Natural killer cell (primary cell): ENCODE results near the gene NOXA1. TPM values are rescaled to one million over a fixed set of nuclear protein-coding genes. Genes with fewer than 3 reads are reported as not detected.

Experiments used
- ATAC-seq, 3 donors: fragments of 150-1000 bp in 2 of 3; fragments of 200-7000 bp in 1 of 3; cut with Tn5 transposase; 1 replicate in 1 of 3; 2 replicates in 2 of 3; pipeline ENCODE4 v1.10.0; 2021; ENCODE audit warnings: mild to moderate bottlenecking in 2 of 3, moderate library complexity in 2 of 3
- DNase-seq, 2 donors: peaks; one replicate each; pipeline versions ENCODE4 v3.0.0 to v3.0.0-alpha.2; 2013 to 2021; ENCODE audit warnings: mixed read lengths in 1 of 2
- H3K27ac ChIP-seq: one replicate; pipeline ENCODE4 v1.5.1; 2013; ENCODE audit warnings: mild to moderate bottlenecking, low read length
- H3K27me3 ChIP-seq: one replicate; pipeline ENCODE4 v1.6.1; 2013; ENCODE audit warnings: low read length; ENCODE audit not compliant: control insufficient read depth, insufficient read depth
- H3K36me3 ChIP-seq: one replicate; pipeline ENCODE4 v1.6.1; 2013; ENCODE audit warnings: low read length; ENCODE audit not compliant: control insufficient read depth, insufficient read depth
- H3K4me1 ChIP-seq: one replicate; pipeline ENCODE4 v1.6.1; 2013; ENCODE audit warnings: low read length; ENCODE audit not compliant: control insufficient read depth, insufficient read depth
- H3K4me3 ChIP-seq: one replicate; pipeline ENCODE4 v1.5.1; 2013; ENCODE audit warnings: low read length
- H3K9me3 ChIP-seq: one replicate; pipeline ENCODE4 v1.6.1; 2013; ENCODE audit warnings: low read length; ENCODE audit not compliant: control insufficient read depth, insufficient read depth
- H3K27ac Mint-ChIP-seq, 2 donors: one replicate each; pipeline ENCODE4 v1.8.0; 2022; ENCODE audit warnings: mild to moderate bottlenecking in 2 of 2, mixed read lengths in 2 of 2, moderate library complexity in 1 of 2
- H3K27me3 Mint-ChIP-seq, 2 donors: one replicate each; pipeline ENCODE4 v1.8.0; 2022; ENCODE audit warnings: low read depth in 2 of 2, mixed read lengths in 2 of 2
- H3K36me3 Mint-ChIP-seq: one replicate; pipeline ENCODE4 v1.8.0; 2022; ENCODE audit warnings: mixed read lengths
- H3K4me1 Mint-ChIP-seq, 2 donors: one replicate each; pipeline ENCODE4 v1.8.0; 2022; ENCODE audit warnings: mixed read lengths in 2 of 2
- H3K4me3 Mint-ChIP-seq: one replicate; pipeline ENCODE4 v1.8.0; 2022; ENCODE audit warnings: mild to moderate bottlenecking, moderate library complexity, mixed read lengths
- H3K9me3 Mint-ChIP-seq, 2 donors: one replicate each; pipeline ENCODE4 v1.8.0; 2022; ENCODE audit warnings: mixed read lengths in 2 of 2
- WGBS: methylation state at CpG from one replicate; pipeline ENCODE4 v1.1.7; 2013; ENCODE audit warnings: missing lambda C conversion rate; ENCODE audit not compliant: insufficient coverage; 5-methylcytosine and 5-hydroxymethylcytosine counted together
- intact Hi-C: fragments of 100-400 bp; cut with micrococcal nuclease; formaldehyde crosslinking; loops from one replicate; pipeline ENCODE4 v1.14.2; 2022
- total RNA-seq, 4 donors: library from RNA; stranded (reverse); fragments of 120-200 nt in 1 of 4; gene quantifications; one replicate each; pipeline versions ENCODE4 v1.2.3 to v1.2.4, GENCODE V29; 2013 to 2022
- TF ChIP-seq, protein P1 (sequence below): fragments of 200-600 bp; IDR thresholded peaks from one replicate; pipeline ENCODE4 v1.8.0; 2022; ENCODE audit warnings: antibody characterized with exemption

NOXA1 gene
- total RNA-seq, 3 donors from 2014 or later (not counting 1 experiment from before 2014, with no cell fraction given), result 4.7 to 10.0 (median 7.7) TPM

DNA sequence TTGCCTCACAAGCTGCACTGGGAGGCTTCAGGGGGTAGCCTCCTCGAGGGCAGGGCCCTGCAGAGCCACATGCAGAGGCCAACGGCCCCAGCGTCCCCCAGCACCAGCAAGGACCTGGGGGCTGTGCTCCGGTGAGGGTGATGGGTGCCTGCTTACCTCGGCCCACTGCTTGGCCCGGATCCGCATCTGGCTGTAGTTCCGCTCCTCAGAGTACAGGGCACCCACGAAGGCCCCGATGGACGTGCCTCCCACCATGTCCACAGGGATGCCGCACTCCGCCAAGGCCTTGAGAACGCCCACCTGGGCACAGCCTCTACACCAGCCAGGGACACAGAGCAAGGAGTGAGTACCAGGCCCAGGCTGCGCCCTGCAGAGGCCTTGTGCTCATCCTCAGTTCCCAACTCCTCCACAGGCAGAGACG is 44.0 kb downstream of the NOXA1 start:
- Mint-ChIP-seq H3K4me1 (peaks cover 7 to 19% of the 10 kb centered on the region in 2 donors), H3K27me3 (peaks cover 0 to 3% of the 10 kb centered on the region in 2 donors), H3K4me3 (no peak overlapping the region), H3K9me3 (no peaks in the 10 kb centered on the region), H3K36me3 (no peaks in the 10 kb centered on the region), H3K27ac (peak overlapping the region in 1 of 2 donors; percentile 33)
- H3K27ac ChIP-seq, result no peak overlapping the region
- H3K27me3 ChIP-seq, result no peaks in the 10 kb centered on the region
- DNase-seq (no peak), ATAC-seq (no peak)
- H3K36me3 ChIP-seq, result no peaks in the 10 kb centered on the region
- WGBS, result 96% methylated on average over 16 of the region's 16 CpGs
- TF ChIP-seq, protein P1, sequence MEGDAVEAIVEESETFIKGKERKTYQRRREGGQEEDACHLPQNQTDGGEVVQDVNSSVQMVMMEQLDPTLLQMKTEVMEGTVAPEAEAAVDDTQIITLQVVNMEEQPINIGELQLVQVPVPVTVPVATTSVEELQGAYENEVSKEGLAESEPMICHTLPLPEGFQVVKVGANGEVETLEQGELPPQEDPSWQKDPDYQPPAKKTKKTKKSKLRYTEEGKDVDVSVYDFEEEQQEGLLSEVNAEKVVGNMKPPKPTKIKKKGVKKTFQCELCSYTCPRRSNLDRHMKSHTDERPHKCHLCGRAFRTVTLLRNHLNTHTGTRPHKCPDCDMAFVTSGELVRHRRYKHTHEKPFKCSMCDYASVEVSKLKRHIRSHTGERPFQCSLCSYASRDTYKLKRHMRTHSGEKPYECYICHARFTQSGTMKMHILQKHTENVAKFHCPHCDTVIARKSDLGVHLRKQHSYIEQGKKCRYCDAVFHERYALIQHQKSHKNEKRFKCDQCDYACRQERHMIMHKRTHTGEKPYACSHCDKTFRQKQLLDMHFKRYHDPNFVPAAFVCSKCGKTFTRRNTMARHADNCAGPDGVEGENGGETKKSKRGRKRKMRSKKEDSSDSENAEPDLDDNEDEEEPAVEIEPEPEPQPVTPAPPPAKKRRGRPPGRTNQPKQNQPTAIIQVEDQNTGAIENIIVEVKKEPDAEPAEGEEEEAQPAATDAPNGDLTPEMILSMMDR, result no peak
- no peak overlapping the region for H3K4me3 ChIP-seq
- H3K9me3 ChIP-seq, result no peaks in the 10 kb centered on the region
- intact Hi-C loops, result no loop called here
- H3K4me1 ChIP-seq, result peaks cover 13% of the 10 kb centered on the region

- Histone ChIP-seq H3K4me3 (no peak overlapping the region), H3K9me3 (no peaks in the 10 kb centered on the region), H3K27me3 (no peaks in the 10 kb centered on the region), H3K27ac (no peak overlapping the region), H3K4me1 (peaks cover 6% of the 10 kb centered on the region), H3K36me3 (no peaks in the 10 kb centered on the region)
- H3K36me3 Mint-ChIP-seq, result no peaks in the 10 kb centered on the region
- ATAC-seq (no peak), DNase-seq (no peak)
- peaks cover 7 to 17% of the 10 kb centered on the region in 2 donors for H3K4me1 Mint-ChIP-seq
- intact Hi-C loops, result no loop called here
- H3K4me3 Mint-ChIP-seq, result no peak overlapping the region
- H3K27ac Mint-ChIP-seq, result no peak overlapping the region
- TF ChIP-seq, protein P1, result no peak
- no peaks in the 10 kb centered on the region for H3K9me3 Mint-ChIP-seq
- H3K27me3 Mint-ChIP-seq, result peaks cover 0 to 6% of the 10 kb centered on the region in 2 donors
- WGBS, result 96% methylated on average over 7 of the region's 7 CpGs
Observed at GRCh38 chr9:137467896-137468295, 44.7 kb downstream of the NOXA1 start.

- H3K36me3 ChIP-seq, result no peaks in the 10 kb centered on the region
- WGBS, result 1% methylated on average over 6 of the region's 7 CpGs
- H3K36me3 Mint-ChIP-seq, result no peaks in the 10 kb centered on the region
- H3K4me3 Mint-ChIP-seq, result no peak overlapping the region
- H3K4me3 ChIP-seq, result no peak overlapping the region
- no peaks in the 10 kb centered on the region for H3K27me3 ChIP-seq
- DNase-seq (no peak), ATAC-seq (peak; percentile 39 to 93 (median 61))
- H3K27ac Mint-ChIP-seq, result no peak overlapping the region
- peaks cover 1% of the 10 kb centered on the region in 2 donors for H3K9me3 Mint-ChIP-seq
- H3K4me1 Mint-ChIP-seq, result peaks cover 7 to 13% of the 10 kb centered on the region in 2 donors
- H3K9me3 ChIP-seq, result peaks cover 4% of the 10 kb centered on the region
- no peak overlapping the region for H3K27ac ChIP-seq
- intact Hi-C loops, result no loop called here
- TF ChIP-seq, protein P1, result no peak
- H3K4me1 ChIP-seq, result peaks cover 3% of the 10 kb centered on the region
- H3K27me3 Mint-ChIP-seq, result peaks cover 0 to 7% of the 10 kb centered on the region in 2 donors
Observed at GRCh38 chr9:137470785-137471184, 47.6 kb downstream of the NOXA1 start.

GRCh38 chr9:137474271-137474670 is 51.1 kb downstream of the NOXA1 start:
- Mint-ChIP-seq H3K27me3 (peaks cover 0 to 7% of the 10 kb centered on the region in 2 donors), H3K4me3 (no peak overlapping the region), H3K9me3 (peaks cover 3 to 6% of the 10 kb centered on the region in 2 donors), H3K36me3 (no peaks in the 10 kb centered on the region), H3K4me1 (peaks cover 7% of the 10 kb centered on the region in 2 donors), H3K27ac (no peak overlapping the region)
- Histone ChIP-seq H3K27ac (no peak overlapping the region), H3K9me3 (peaks cover 6% of the 10 kb centered on the region), H3K4me3 (no peak overlapping the region), H3K36me3 (no peaks in the 10 kb centered on the region), H3K27me3 (no peaks in the 10 kb centered on the region), H3K4me1 (peaks cover 3% of the 10 kb centered on the region)
- DNase-seq (no peak), ATAC-seq (no peak)
- WGBS, result 97% methylated on average over 18 of the region's 18 CpGs
- intact Hi-C loops, result no loop called here
- TF ChIP-seq, protein P1, result no peak
